Mesenchymal stem cell (in vitro differentiated cells and primary cell): ENCODE results near the gene FGF21.
"Not testable (repeated sequence)": the region's sequence is repeated elsewhere in the genome, so short reads cannot be mapped to it uniquely, and the experiment has no call there.

Experiments
- DNase-seq: peaks from one replicate; pipeline ENCODE4 v3.0.0-alpha.2; 2013
- H2AFZ ChIP-seq: one replicate; pipeline ENCODE4 v1.6.1; 2013; ENCODE audit warnings: low read depth, mild to moderate bottlenecking, control low read depth, inconsistent platforms, low read length, moderate library complexity
- H2AK5ac ChIP-seq: 2 replicates; pipeline ENCODE4 v1.6.1; 2013; ENCODE audit warnings: low read length, moderate library complexity, mild to moderate bottlenecking, inconsistent platforms; ENCODE audit not compliant: severe bottlenecking
- H2BK120ac ChIP-seq: one replicate; pipeline ENCODE4 v1.6.1; 2013; ENCODE audit warnings: low read depth, mild to moderate bottlenecking, inconsistent platforms, low read length, moderate library complexity
- H2BK12ac ChIP-seq, 2 experiments: one replicate each; pipeline ENCODE4 v1.6.1; 2013; ENCODE audit warnings: inconsistent platforms in 2 of 2, low read length in 2 of 2, mild to moderate bottlenecking in 2 of 2, moderate library complexity in 2 of 2, control low read depth in 1 of 2
- H2BK15ac ChIP-seq: one replicate; pipeline ENCODE4 v1.6.1; 2013; ENCODE audit warnings: mild to moderate bottlenecking, low read depth, inconsistent platforms; ENCODE audit not compliant: poor library complexity, severe bottlenecking
- H2BK5ac ChIP-seq: 2 replicates; pipeline ENCODE4 v1.6.1; 2013; ENCODE audit warnings: low read depth, mild to moderate bottlenecking, low read length, control low read depth, inconsistent platforms; ENCODE audit not compliant: poor library complexity, severe bottlenecking
- H3K14ac ChIP-seq, 2 experiments: one replicate each; pipeline ENCODE4 v1.6.1; 2013; ENCODE audit warnings: inconsistent platforms in 2 of 2, low read length in 2 of 2, control low read depth in 1 of 2, mild to moderate bottlenecking in 1 of 2, moderate library complexity in 1 of 2
- H3K18ac ChIP-seq, 2 experiments: one replicate each; pipeline ENCODE4 v1.6.1; 2013; ENCODE audit warnings: inconsistent platforms in 2 of 2, low read length in 2 of 2, control low read depth in 1 of 2, low read depth in 1 of 2, mild to moderate bottlenecking in 1 of 2
- H3K23ac ChIP-seq, 2 experiments: one replicate each; pipeline ENCODE4 v1.6.1; 2013; ENCODE audit warnings: inconsistent platforms in 2 of 2, low read length in 2 of 2, mild to moderate bottlenecking in 2 of 2, moderate library complexity in 2 of 2, control low read depth in 1 of 2
- H3K27ac ChIP-seq: 2 replicates; pipeline ENCODE4 v1.5.1; 2013; ENCODE audit warnings: mild to moderate bottlenecking, moderate library complexity, low read length, control low read depth, inconsistent platforms; ENCODE audit not compliant: poor library complexity, severe bottlenecking
- H3K27me3 ChIP-seq, 2 experiments: 2 replicates each; pipeline versions ENCODE4 v1.6.1 to v1.7.0; 2013; ENCODE audit warnings: low read length in 2 of 2, mild to moderate bottlenecking in 2 of 2, moderate library complexity in 2 of 2, control low read depth in 1 of 2, inconsistent platforms in 1 of 2; ENCODE audit not compliant: control insufficient read depth in 1 of 2, insufficient read depth in 1 of 2
- H3K36me3 ChIP-seq, 2 experiments: 2 replicates each; pipeline versions ENCODE4 v1.6.1 to v1.7.0; 2013; ENCODE audit warnings: low read length in 2 of 2, control low read depth in 1 of 2, inconsistent platforms in 1 of 2, low read depth in 1 of 2, mild to moderate bottlenecking in 1 of 2; ENCODE audit not compliant: insufficient read depth in 2 of 2, control insufficient read depth in 1 of 2
- H3K4ac ChIP-seq, 2 experiments: one replicate each; pipeline ENCODE4 v1.6.1; 2013; ENCODE audit warnings: inconsistent platforms in 2 of 2, low read length in 2 of 2, mild to moderate bottlenecking in 2 of 2, moderate library complexity in 2 of 2, control low read depth in 1 of 2, low read depth in 1 of 2
- H3K4me1 ChIP-seq: 2 replicates; pipeline ENCODE4 v1.6.1; 2013; ENCODE audit warnings: low read depth, low read length, control low read depth; ENCODE audit not compliant: control insufficient read depth, insufficient read depth
- H3K4me2 ChIP-seq: 2 replicates; pipeline ENCODE4 v1.6.1; 2013; ENCODE audit warnings: low read length, mild to moderate bottlenecking, inconsistent platforms; ENCODE audit not compliant: poor library complexity, severe bottlenecking
- H3K4me3 ChIP-seq, 2 experiments: 2 replicates each; pipeline versions ENCODE4 v1.5.1 to v1.7.0; 2013; ENCODE audit warnings: low read length in 2 of 2, mild to moderate bottlenecking in 2 of 2, control low read depth in 1 of 2, low read depth in 1 of 2; ENCODE audit not compliant: insufficient read depth in 1 of 2
- H3K79me1 ChIP-seq: replicated peaks from 2 replicates; pipeline ENCODE4 v1.6.1; 2013; ENCODE audit warnings: mild to moderate bottlenecking, control low read depth, low read length, inconsistent platforms; ENCODE audit not compliant: poor library complexity, severe bottlenecking
- H3K9ac ChIP-seq: 2 replicates; pipeline ENCODE4 v1.7.0; 2013; ENCODE audit warnings: mild to moderate bottlenecking, low read length, moderate library complexity
- H3K9me3 ChIP-seq: 2 replicates; pipeline ENCODE4 v1.7.0; 2013; ENCODE audit warnings: mild to moderate bottlenecking, low read length; ENCODE audit not compliant: control insufficient read depth
- H4K8ac ChIP-seq: one replicate; pipeline ENCODE4 v1.6.1; 2013; ENCODE audit warnings: inconsistent platforms, mild to moderate bottlenecking, low read length, moderate library complexity
- H4K91ac ChIP-seq: one replicate; pipeline ENCODE4 v1.6.1; 2013; ENCODE audit warnings: mild to moderate bottlenecking, low read length, inconsistent platforms
- WGBS: methylation state at CpG from one replicate; pipeline ENCODE4 v1.1.7; 2013; ENCODE audit warnings: mixed read lengths; 5-methylcytosine and 5-hydroxymethylcytosine counted together

Gene FGF21

DNA sequence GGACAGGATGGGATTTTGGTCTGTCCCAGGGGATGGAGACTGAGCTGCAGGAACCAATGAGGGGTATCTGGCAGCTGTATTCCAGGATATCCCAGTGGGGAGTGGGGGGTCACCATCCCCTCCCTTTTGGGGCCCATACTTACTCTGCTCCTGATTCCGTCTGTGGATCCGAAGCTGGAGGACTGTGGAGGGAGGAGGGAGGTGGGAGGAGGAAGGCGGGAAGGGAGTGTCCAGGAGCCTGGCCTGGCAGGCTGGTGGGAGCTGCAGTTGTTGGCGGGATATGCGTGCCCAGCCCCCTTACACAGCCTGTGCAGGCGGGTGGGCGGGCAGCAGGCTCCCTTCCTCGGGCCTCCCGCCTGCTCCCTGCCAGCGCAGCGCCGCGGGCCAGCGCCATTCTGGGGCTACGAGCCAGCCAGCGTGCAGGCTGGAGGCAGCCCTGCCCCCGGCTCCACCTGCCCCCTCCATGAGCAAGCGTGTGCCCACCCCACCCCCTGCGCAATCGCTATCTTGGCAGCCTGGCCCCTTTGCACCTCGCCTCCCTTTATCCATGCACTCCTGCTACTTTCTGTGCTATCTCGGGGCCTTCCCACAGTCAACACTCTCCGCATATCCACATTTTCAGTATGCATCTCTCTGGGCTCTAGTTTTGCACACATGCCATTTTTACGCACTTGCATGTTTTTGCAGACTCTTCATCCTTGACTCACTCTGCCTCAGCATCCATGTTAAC, 38.6 kb upstream of the FGF21 start:
- peaks cover 31% of the 10 kb centered on the region for H3K4me1 ChIP-seq
- H3K4me2 ChIP-seq, result peak overlapping the region; percentile 57
- DNase-seq, result peak; percentile 22
- peak overlapping the region; percentile 61 to 86 for H3K18ac ChIP-seq
- peak overlapping the region; percentile 30 for H4K8ac ChIP-seq
- H2BK15ac ChIP-seq, result peak overlapping the region; percentile 13
- peak overlapping the region in 1 of 2 experiments; percentile 65 for H2BK12ac ChIP-seq
- no peak overlapping the region for H2BK5ac ChIP-seq
- H3K79me1 ChIP-seq, result peaks cover 18% of the 10 kb centered on the region
- H3K4ac ChIP-seq, result peak overlapping the region; percentile 47 to 62
- no peaks in the 10 kb centered on the region for H3K9me3 ChIP-seq
- no peaks in the 10 kb centered on the region for H3K27me3 ChIP-seq
- H3K14ac ChIP-seq, result peak overlapping the region in 1 of 2 experiments; percentile 35
- WGBS, result 12% methylated on average over 24 of the region's 24 CpGs
- peak overlapping the region; percentile 39 to 82 for H3K4me3 ChIP-seq
- peak overlapping the region; percentile 92 for H2AFZ ChIP-seq
- H2BK120ac ChIP-seq, result peak overlapping the region; percentile 57
- H3K23ac ChIP-seq, result no peak overlapping the region
- peak overlapping the region; percentile 90 for H3K9ac ChIP-seq
- no peak overlapping the region for H3K27ac ChIP-seq
- no peaks in the 10 kb centered on the region for H3K36me3 ChIP-seq
- peak overlapping the region; percentile 78 for H4K91ac ChIP-seq
- peak overlapping the region; percentile 62 for H2AK5ac ChIP-seq

DNA sequence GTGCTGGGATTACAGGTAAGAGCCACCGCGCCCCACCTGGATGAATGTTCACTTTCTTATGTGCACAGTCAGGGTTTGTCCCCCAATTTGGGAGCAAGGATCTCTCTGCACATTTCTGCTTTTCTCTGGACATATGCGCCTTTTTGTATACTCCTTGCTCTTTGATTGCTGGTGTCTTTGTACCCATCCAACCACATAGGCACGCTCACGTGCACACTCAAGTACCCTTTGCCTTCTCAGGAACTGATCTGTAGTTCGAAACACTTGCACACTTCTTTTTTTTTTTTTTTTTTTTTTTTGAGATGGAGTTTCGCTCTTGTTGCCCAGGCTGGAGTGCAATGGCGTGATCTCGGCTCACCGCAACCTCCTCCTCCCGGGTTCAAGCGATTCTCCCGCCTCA, 37.2 kb upstream of the FGF21 start:
- H3K14ac ChIP-seq, H3K27me3 ChIP-seq, H2BK12ac ChIP-seq, H4K91ac ChIP-seq, H3K18ac ChIP-seq, H2AK5ac ChIP-seq, H3K23ac ChIP-seq, H2BK5ac ChIP-seq, H2BK120ac ChIP-seq, H3K9ac ChIP-seq, H3K9me3 ChIP-seq, H4K8ac ChIP-seq, H3K4ac ChIP-seq, H3K36me3 ChIP-seq, H3K27ac ChIP-seq, H2BK15ac ChIP-seq, H2AFZ ChIP-seq, H3K4me3 ChIP-seq, DNase-seq, H3K4me2 ChIP-seq: not testable (repeated sequence)
- Histone ChIP-seq H3K79me1 (peaks cover 14% of the 10 kb centered on the region), H3K4me1 (peaks cover 27% of the 10 kb centered on the region)
- 93% methylated on average over 12 of the region's 13 CpGs for WGBS

DNA sequence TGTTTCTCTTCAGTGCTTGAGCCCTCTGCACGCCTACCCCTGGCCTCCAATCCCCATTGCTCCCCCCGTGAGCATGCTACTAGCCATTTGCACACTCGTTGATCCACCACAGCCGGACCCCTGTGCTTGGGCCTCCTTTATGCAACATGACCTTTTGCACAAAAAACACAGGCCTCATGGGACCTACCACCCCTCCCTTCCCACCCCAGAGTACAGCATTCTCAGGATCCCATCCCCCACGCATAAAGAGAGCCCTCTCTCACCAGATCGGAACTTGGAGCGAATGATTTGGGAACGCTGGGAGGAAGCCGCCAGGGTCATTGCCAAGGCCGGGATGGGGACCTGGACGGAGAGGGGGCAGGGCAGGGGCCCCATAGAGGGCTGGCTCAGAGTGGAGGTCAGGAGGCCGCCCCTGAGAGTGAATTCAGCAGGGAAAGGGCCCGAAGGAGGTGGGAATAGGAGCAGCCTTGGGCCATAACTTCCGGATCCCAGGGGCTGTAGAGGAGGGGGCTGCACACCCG, 36.6 kb upstream of the FGF21 start:
- H2BK15ac ChIP-seq, result no peak overlapping the region
- H3K4me1 ChIP-seq, result peaks cover 22% of the 10 kb centered on the region
- H2BK120ac ChIP-seq, result no peak overlapping the region
- no peak overlapping the region for H3K18ac ChIP-seq
- no peak overlapping the region for H4K8ac ChIP-seq
- H3K4me3 ChIP-seq, result no peak overlapping the region
- H2AFZ ChIP-seq, result no peak overlapping the region
- H2AK5ac ChIP-seq, result no peak overlapping the region
- H3K79me1 ChIP-seq, result peaks cover 8% of the 10 kb centered on the region
- no peak overlapping the region for H4K91ac ChIP-seq
- H2BK5ac ChIP-seq, result no peak overlapping the region
- WGBS, result 71% methylated on average over 15 of the region's 15 CpGs
- H3K9me3 ChIP-seq, result no peaks in the 10 kb centered on the region
- H3K9ac ChIP-seq, result no peak overlapping the region
- H3K4ac ChIP-seq, result no peak overlapping the region
- H3K4me2 ChIP-seq, result no peak overlapping the region
- no peak overlapping the region for H3K23ac ChIP-seq
- no peaks in the 10 kb centered on the region for H3K36me3 ChIP-seq
- peak overlapping the region in 1 of 2 experiments; percentile 70 for H2BK12ac ChIP-seq
- no peak overlapping the region for H3K27ac ChIP-seq
- no peak for DNase-seq
- H3K27me3 ChIP-seq, result no peaks in the 10 kb centered on the region
- H3K14ac ChIP-seq, result no peak overlapping the region

DNA sequence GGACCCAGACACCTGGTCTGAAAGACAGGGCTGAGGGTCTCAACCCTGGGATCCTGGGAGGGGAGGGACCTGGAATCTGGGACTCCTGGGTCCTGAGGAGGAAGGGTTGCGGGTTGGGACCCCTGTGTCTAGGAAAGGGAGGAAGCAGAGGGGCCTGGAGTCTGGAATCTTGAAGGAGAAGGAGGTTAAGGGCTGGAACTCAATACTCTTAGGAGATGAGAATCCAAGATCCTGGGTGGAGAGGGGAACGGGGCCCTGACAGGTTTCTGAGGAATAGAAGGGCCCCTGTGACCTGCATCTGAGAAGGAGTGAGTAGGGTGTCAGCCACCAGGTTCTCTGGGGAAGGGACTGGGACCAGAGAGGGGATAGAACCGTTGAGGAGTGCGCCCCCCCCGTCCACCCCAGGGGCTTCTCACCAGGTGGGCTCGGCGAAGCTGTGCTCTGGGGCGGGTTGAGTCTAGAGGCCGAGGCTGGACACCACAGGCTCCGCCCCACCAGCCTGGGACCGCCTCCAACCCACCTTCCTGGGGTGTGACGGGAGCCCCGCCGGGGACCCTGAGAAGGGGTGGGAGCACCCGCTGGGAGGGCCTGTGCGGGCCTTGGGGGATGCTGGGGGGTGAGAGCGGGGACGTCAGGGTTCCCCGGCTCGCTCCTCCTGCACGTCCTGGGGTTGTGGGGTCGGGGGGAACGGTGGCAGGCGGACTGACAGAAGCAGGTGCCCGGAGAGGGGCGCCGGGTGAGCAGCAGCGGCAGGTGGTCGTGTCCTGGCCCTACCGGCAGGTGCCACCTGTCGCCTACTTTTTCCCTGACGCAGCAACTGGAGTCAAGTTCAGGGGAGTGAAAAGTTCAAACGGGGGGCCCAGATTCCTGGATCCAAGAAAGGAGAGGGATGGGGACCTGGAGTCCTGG, 35.8 kb upstream of the FGF21 start, which contains the start of gene MAMSTR:
MAMSTR (minus strand) TSS at position 463 of the 909 bp plus-strand sequence. CDS start 694 bp downstream, outside the sequence.
- Histone ChIP-seq H3K9ac (peak within 1 kb of the TSS; percentile 88), H3K36me3 (no peaks in the 10 kb centered on the region), H4K91ac (peak within 1 kb of the TSS; percentile 28), H2BK12ac (peak within 1 kb of the TSS in 1 of 2 experiments; percentile 70), H3K27ac (no peak within 1 kb of the TSS), H2BK15ac (peak within 1 kb of the TSS; percentile 64), H3K14ac (no peak within 1 kb of the TSS), H2BK5ac (no peak within 1 kb of the TSS), H3K4me2 (no peak within 1 kb of the TSS), H3K18ac (peak within 1 kb of the TSS; percentile 47 to 56), H2AFZ (peak within 1 kb of the TSS; percentile 66), H3K23ac (no peak within 1 kb of the TSS), H3K79me1 (peaks cover 8% of the 10 kb centered on the region), H2AK5ac (no peak within 1 kb of the TSS), H3K4me1 (peaks cover 22% of the 10 kb centered on the region), H4K8ac (peak within 1 kb of the TSS; percentile 55), H3K9me3 (no peaks in the 10 kb centered on the region), H2BK120ac (peak within 1 kb of the TSS; percentile 77), H3K4ac (peak within 1 kb of the TSS; percentile 69 to 85), H3K4me3 (peak within 1 kb of the TSS in 1 of 2 experiments; percentile 84), H3K27me3 (no peaks in the 10 kb centered on the region)
- 89% methylated on average over 32 of the region's 33 CpGs for WGBS
- DNase-seq, result no peak
